A549 (cell line): ENCODE data around the gene TACC2. TPM values are rescaled to one million over a fixed set of nuclear protein-coding genes. Genes with fewer than 3 reads are reported as not detected.

ENCODE experiments used
- ATAC-seq, 2 experiments: fragments of 200-7000 bp in 1 of 2; fragments of >200 bp in 1 of 2; cut with Nextera tagmentation in 1 of 2; cut with Tn5 transposase in 1 of 2; 3 replicates each; pipeline versions ENCODE4 v1.8.0 to v1.9.1; 2018 to 2020; ENCODE audit warnings: mild to moderate bottlenecking in 1 of 2, moderate library complexity in 1 of 2
- CTCF ChIA-PET: fragments of 300-600 bp; sonication (Branson Sonifier 250); formaldehyde crosslinking; extraction: SDS; loops from one replicate; lab custom pipeline; 2021; ENCODE audit warnings: antibody characterized with exemption, inconsistent platforms; lab: Yijun Ruan, JAX
- POLR2A ChIA-PET: fragments of 350-600 bp; formaldehyde crosslinking; extraction: SDS; loops from one replicate; lab custom pipeline; 2021; ENCODE audit warnings: antibody characterized with exemption, inconsistent platforms; lab: Yijun Ruan, JAX
- DNase-seq, 2 experiments: peaks; one replicate each; pipeline versions ENCODE4 v3.0.0 to v3.0.0-alpha.2; 2011 to 2016; ENCODE audit warnings: low read depth in 1 of 2, low spot score in 1 of 2
- FAIRE-seq: peaks from 2 replicates; lab custom pipeline; 2011; peaks lifted over from hg19 to GRCh38; lab: Jason Lieb, UNC
- H3K27ac ChIP-seq, 2 experiments: fragments of >200 bp; sonication (Bioruptor Twin); formaldehyde crosslinking; 3 replicates each; pipeline ENCODE4 v1.5.1; 2016 to 2017
- H3K4me1 ChIP-seq: fragments of >200 bp; sonication (Bioruptor Twin); formaldehyde crosslinking; 3 replicates; pipeline ENCODE4 v1.6.1; 2016
- H3K4me2 ChIP-seq: fragments of >200 bp; sonication (Bioruptor Twin); formaldehyde crosslinking; 3 replicates; pipeline ENCODE4 v1.6.1; 2016
- H3K4me3 ChIP-seq: fragments of >200 bp; sonication (Bioruptor Twin); formaldehyde crosslinking; 3 replicates; pipeline ENCODE4 v1.5.1; 2016
- H3K9me3 ChIP-seq: fragments of >200 bp; sonication (Bioruptor Twin); formaldehyde crosslinking; 3 replicates; pipeline ENCODE4 v1.6.1; 2016
- BHLHE40 ChIP-seq: IDR thresholded peaks from 2 replicates; pipeline ENCODE4 v1.6.1; 2012; ENCODE audit warnings: low read depth, low read length, inconsistent platforms
- CBX2 ChIP-seq: fragments of 200-600 bp; sonication (generic); IDR thresholded peaks from 2 replicates; pipeline ENCODE4 v1.6.1; 2016; ENCODE audit warnings: low read depth, mild to moderate bottlenecking, borderline replicate concordance
- CEBPB ChIP-seq, 2 experiments: fragments of >200 bp in 1 of 2; sonication (Bioruptor Twin) in 1 of 2; formaldehyde crosslinking in 1 of 2; IDR thresholded peaks; 2 replicates each; pipeline ENCODE4 v1.6.1; 2012 to 2016
- CHD2 ChIP-seq: fragments of 150-350 bp; IDR thresholded peaks from 2 replicates; pipeline ENCODE4 v1.6.1; 2014; ENCODE audit warnings: low read length; ENCODE audit not compliant: partially characterized antibody
- CHD4 ChIP-seq: fragments of 200-600 bp; sonication (generic); IDR thresholded peaks from 2 replicates; pipeline ENCODE4 v1.6.1; 2016; ENCODE audit warnings: antibody characterized with exemption, mild to moderate bottlenecking, borderline replicate concordance
- CTCF ChIP-seq: fragments of >200 bp; sonication (Bioruptor Twin); formaldehyde crosslinking; IDR thresholded peaks from 3 replicates; pipeline ENCODE4 v1.5.1; 2016
- FOSL2 ChIP-seq, 2 experiments: fragments of 450-650 bp in 1 of 2; fragments of >200 bp in 1 of 2; sonication (Bioruptor Twin) in 1 of 2; formaldehyde crosslinking; IDR thresholded peaks; 2 replicates each; pipeline versions ENCODE4 v1.5.0 to v1.6.1; 2016 to 2020; ENCODE audit warnings: mild to moderate bottlenecking in 1 of 2, moderate library complexity in 1 of 2
- GATA3 ChIP-seq: IDR thresholded peaks from 2 replicates; pipeline ENCODE4 v1.6.1; 2012; ENCODE audit warnings: borderline replicate concordance
- HEYL ChIP-seq: fragments of 250-450 bp; sonication (Bioruptor Pico); IDR thresholded peaks from 2 replicates; pipeline ENCODE4 v1.8.0; 2021; ENCODE audit warnings: mild to moderate bottlenecking, moderate library complexity
- HMGXB4 ChIP-seq: fragments of 250-450 bp; sonication (Bioruptor Pico); IDR thresholded peaks from 2 replicates; pipeline ENCODE4 v1.5.0; 2021; ENCODE audit warnings: mild to moderate bottlenecking, moderate library complexity, borderline replicate concordance
- JUN ChIP-seq, 2 experiments: fragments of >200 bp; sonication (Bioruptor Twin); formaldehyde crosslinking; IDR thresholded peaks; 2 replicates in 1 of 2; 3 replicates in 1 of 2; pipeline ENCODE4 v1.6.1; 2016 to 2017
- KDM5A ChIP-seq: fragments of 200-600 bp; sonication (generic); IDR thresholded peaks from 2 replicates; pipeline ENCODE4 v1.6.1; 2016; ENCODE audit warnings: antibody characterized with exemption, mild to moderate bottlenecking
- MAX ChIP-seq: IDR thresholded peaks from 2 replicates; pipeline ENCODE4 v1.6.1; 2012
- NR3C1 ChIP-seq: fragments of >200 bp; sonication (Bioruptor Twin); formaldehyde crosslinking; IDR thresholded peaks from 3 replicates; pipeline ENCODE4 v1.6.1; 2017
- PBX3 ChIP-seq: IDR thresholded peaks from 2 replicates; pipeline ENCODE4 v1.6.1; 2012
- PHF8 ChIP-seq: fragments of 200-600 bp; sonication (generic); IDR thresholded peaks from 2 replicates; pipeline ENCODE4 v1.6.1; 2016; ENCODE audit warnings: low read depth, mild to moderate bottlenecking, antibody characterized with exemption, moderate library complexity, borderline replicate concordance
- POLR2A ChIP-seq: IDR thresholded peaks from 2 replicates; pipeline ENCODE4 v1.6.1; 2012; ENCODE audit warnings: mild to moderate bottlenecking, low read length
- RAD21 ChIP-seq, 2 experiments: fragments of >200 bp in 1 of 2; sonication (Bioruptor Twin) in 1 of 2; formaldehyde crosslinking in 1 of 2; IDR thresholded peaks in 1 of 2; conservative IDR thresholded peaks in 1 of 2; 2 replicates in 1 of 2; 3 replicates in 1 of 2; pipeline ENCODE4 v1.6.1; 2012 to 2018; ENCODE audit warnings: inconsistent platforms in 1 of 2
- RARB ChIP-seq: fragments of 250-450 bp; sonication (Bioruptor Pico); IDR thresholded peaks from 2 replicates; pipeline ENCODE4 v1.8.0; 2021; ENCODE audit warnings: mild to moderate bottlenecking, moderate library complexity
- RCOR1 ChIP-seq: fragments of 150-350 bp; IDR thresholded peaks from 2 replicates; pipeline ENCODE4 v1.6.1; 2014; ENCODE audit warnings: antibody characterized with exemption, low read length, low read depth
- REST ChIP-seq: fragments of 200-600 bp; sonication (generic); IDR thresholded peaks from 2 replicates; pipeline ENCODE4 v1.6.1; 2016; ENCODE audit warnings: antibody characterized with exemption, mild to moderate bottlenecking, moderate library complexity
- RNF2 ChIP-seq: fragments of 200-600 bp; sonication (generic); IDR thresholded peaks from 2 replicates; pipeline ENCODE4 v1.6.1; 2016; ENCODE audit warnings: low read depth, mild to moderate bottlenecking, antibody characterized with exemption, moderate library complexity, borderline replicate concordance
- SMC3 ChIP-seq: fragments of >200 bp; sonication (Bioruptor Twin); formaldehyde crosslinking; IDR thresholded peaks from 3 replicates; pipeline ENCODE4 v1.6.1; 2018; ENCODE audit warnings: inconsistent platforms
- SREBF2 ChIP-seq: fragments of 450-650 bp; IDR thresholded peaks from 2 replicates; pipeline ENCODE4 v1.6.1; 2014; ENCODE audit warnings: mild to moderate bottlenecking, moderate library complexity
- TFCP2L1 ChIP-seq: fragments of 250-450 bp; sonication (Bioruptor Pico); IDR thresholded peaks from 2 replicates; pipeline ENCODE4 v1.5.0; 2021; ENCODE audit warnings: mild to moderate bottlenecking
- TP53 ChIP-seq: fragments of 250-450 bp; sonication (Bioruptor Pico); IDR thresholded peaks from 2 replicates; pipeline ENCODE4 v1.5.0; 2021; ENCODE audit warnings: mild to moderate bottlenecking, moderate library complexity
- ZC3H11A ChIP-seq: fragments of 450-650 bp; IDR thresholded peaks from 2 replicates; pipeline ENCODE4 v1.6.1; 2014; ENCODE audit warnings: antibody characterized with exemption, mild to moderate bottlenecking
- ZFP36 ChIP-seq: fragments of 450-650 bp; IDR thresholded peaks from 2 replicates; pipeline ENCODE4 v1.6.1; 2014; ENCODE audit warnings: borderline replicate concordance; ENCODE audit not compliant: partially characterized antibody
- WGBS: methylation state at CpG from one replicate; pipeline ENCODE4 v1.1.6; 2017; ENCODE audit errors: missing lambda C conversion rate; 5-methylcytosine and 5-hydroxymethylcytosine counted together
- polyA plus RNA-seq, 4 experiments: library from polyadenylated mRNA; depleted of rRNA in 3 of 4; stranded (reverse); fragments of >200 nt; fragmentation: RNase III in 1 of 4; extraction: RNeasy Plus Mini Kit Qiagen cat#74134 plus additional on column Dnase treatment in 1 of 4; gene quantifications; 2 replicates in 3 of 4; 3 replicates in 1 of 4; pipeline ENCODE4 v1.2.3, GENCODE V29; 2011 to 2017

TACC2 gene
- polyA plus RNA-seq, 2 of the 4 experiments (the other 2 are of a cell fraction), result 83.3 to 128 TPM

GRCh38 chr10:122227754-122228153, 238.8 kb downstream of the TACC2 start (continued):
- TF ChIP-seq TFCP2L1 (no peak), KDM5A (no peak)

GRCh38 chr10:122229666-122230065, 240.7 kb downstream of the TACC2 start:
- TF ChIP-seq ZFP36 (no peak), TFCP2L1 (no peak), POLR2A (no peak), ZC3H11A (no peak), JUN (IDR thresholded peaks at IDR 0.05) (no peak), SREBF2 (no peak), FOSL2 (IDR thresholded peaks at IDR 0.05) (no peak), FOSL2 (CRISPR knock-in tag; IDR thresholded peaks at IDR 0.05) (no peak), HEYL (CRISPR knock-in tag) (no peak), GATA3 (no peak), BHLHE40 (no peak), SMC3 (no peak), CEBPB (IDR thresholded peaks at IDR 0.05) (no peak), CBX2 (no peak), MAX (no peak), RAD21 (conservative IDR thresholded peaks at IDR 0.05 in 1 of 2, IDR thresholded peaks at IDR 0.05 in 1 of 2) (no peak), HMGXB4 (CRISPR knock-in tag) (no peak), PBX3 (no peak)
- Histone ChIP-seq H3K4me3 (no peak overlapping the region), H3K4me1 (no peaks in the 10 kb centered on the region), H3K9me3 (no peaks in the 10 kb centered on the region), H3K4me2 (no peak overlapping the region), H3K27ac (no peak overlapping the region)
- FAIRE-seq, result peak; percentile 32
- DNase-seq, result no peak
- CTCF ChIA-PET, result no interaction called here
- ATAC-seq, result no peak
- POLR2A ChIA-PET, result interaction anchor here (0.5 kb wide), 1 partner anchor 128 kb away, joined by 9 read pairs; no protein-coding TSS in a partner anchor
- WGBS, result 94% methylated on average over 2 of the region's 2 CpGs

- ChIA-PET CTCF (no interaction called here), POLR2A (no interaction called here)
- Histone ChIP-seq H3K9me3 (no peaks in the 10 kb centered on the region), H3K4me2 (no peak overlapping the region), H3K4me1 (no peaks in the 10 kb centered on the region), H3K4me3 (no peak overlapping the region), H3K27ac (no peak overlapping the region)
- 88% methylated on average over 19 of the region's 19 CpGs for WGBS
- ATAC-seq (no peak), DNase-seq (no peak), FAIRE-seq (no peak)
- TF ChIP-seq RAD21 (conservative IDR thresholded peaks at IDR 0.05 in 1 of 2, IDR thresholded peaks at IDR 0.05 in 1 of 2) (no peak), BHLHE40 (no peak), RARB (CRISPR knock-in tag) (no peak), CBX2 (no peak), CHD2 (no peak), CEBPB (IDR thresholded peaks at IDR 0.05) (no peak), TP53 (CRISPR knock-in tag) (no peak), NR3C1 (no peak), RNF2 (no peak), REST (no peak), PHF8 (no peak), ZC3H11A (no peak), RCOR1 (no peak), CTCF (no peak), CHD4 (no peak)
Measured at GRCh38 chr10:122230222-122230621, 241.3 kb downstream of the TACC2 start.
